T-helper 17 cell (primary cell): ENCODE data around the gene PITPNM1. TPM values are rescaled to one million over a fixed set of nuclear protein-coding genes. Genes with fewer than 3 reads are reported as not detected.

Source experiments
- ATAC-seq: fragments of 150-1000 bp; cut with Tn5 transposase; 2 replicates; pipeline ENCODE4 v1.10.0; 2021; ENCODE audit warnings: mild to moderate bottlenecking, moderate library complexity
- DNase-seq, 3 donors: peaks; one replicate each; pipeline versions ENCODE4 v3.0.0 to v3.0.0-alpha.2; 2020 to 2021
- H3K9me3 ChIP-seq: one replicate; pipeline ENCODE4 v1.7.0; 2013; ENCODE audit warnings: low read length, mild to moderate bottlenecking; ENCODE audit not compliant: control insufficient read depth, poor library complexity, severe bottlenecking
- H3K27ac Mint-ChIP-seq: one replicate; pipeline ENCODE4 v1.8.0; 2022; ENCODE audit warnings: mild to moderate bottlenecking, moderate library complexity, mixed read lengths
- H3K27me3 Mint-ChIP-seq: one replicate; pipeline ENCODE4 v1.8.0; 2022; ENCODE audit warnings: mixed read lengths
- H3K36me3 Mint-ChIP-seq: one replicate; pipeline ENCODE4 v1.8.0; 2022; ENCODE audit warnings: low read depth, mixed read lengths
- H3K4me1 Mint-ChIP-seq: one replicate; pipeline ENCODE4 v1.8.0; 2022; ENCODE audit warnings: mild to moderate bottlenecking, mixed read lengths
- H3K4me3 Mint-ChIP-seq: one replicate; pipeline ENCODE4 v1.8.0; 2022; ENCODE audit warnings: mild to moderate bottlenecking, moderate library complexity, mixed read lengths
- total RNA-seq, 4 donors: library from RNA in 2 of 4; stranded (reverse) in 2 of 4; gene quantifications; one replicate each; pipeline ENCODE4 v1.2.3 and lab custom pipeline; 2022 to 2026

PITPNM1 gene
- total RNA-seq, 2 donors from 2014 or later = 109 to 121 TPM

GRCh38 chr11:67453816-67454732 lies 51.1 kb downstream of the PITPNM1 start:
- Mint-ChIP-seq H3K27ac (no peak overlapping the region), H3K36me3 (no peaks in the 10 kb centered on the region), H3K4me1 (peaks cover 13% of the 10 kb centered on the region), H3K4me3 (no peak overlapping the region), H3K27me3 (no peaks in the 10 kb centered on the region)
- H3K9me3 ChIP-seq = no peaks in the 10 kb centered on the region
- DNase-seq (no peak), ATAC-seq (no peak)

DNA sequence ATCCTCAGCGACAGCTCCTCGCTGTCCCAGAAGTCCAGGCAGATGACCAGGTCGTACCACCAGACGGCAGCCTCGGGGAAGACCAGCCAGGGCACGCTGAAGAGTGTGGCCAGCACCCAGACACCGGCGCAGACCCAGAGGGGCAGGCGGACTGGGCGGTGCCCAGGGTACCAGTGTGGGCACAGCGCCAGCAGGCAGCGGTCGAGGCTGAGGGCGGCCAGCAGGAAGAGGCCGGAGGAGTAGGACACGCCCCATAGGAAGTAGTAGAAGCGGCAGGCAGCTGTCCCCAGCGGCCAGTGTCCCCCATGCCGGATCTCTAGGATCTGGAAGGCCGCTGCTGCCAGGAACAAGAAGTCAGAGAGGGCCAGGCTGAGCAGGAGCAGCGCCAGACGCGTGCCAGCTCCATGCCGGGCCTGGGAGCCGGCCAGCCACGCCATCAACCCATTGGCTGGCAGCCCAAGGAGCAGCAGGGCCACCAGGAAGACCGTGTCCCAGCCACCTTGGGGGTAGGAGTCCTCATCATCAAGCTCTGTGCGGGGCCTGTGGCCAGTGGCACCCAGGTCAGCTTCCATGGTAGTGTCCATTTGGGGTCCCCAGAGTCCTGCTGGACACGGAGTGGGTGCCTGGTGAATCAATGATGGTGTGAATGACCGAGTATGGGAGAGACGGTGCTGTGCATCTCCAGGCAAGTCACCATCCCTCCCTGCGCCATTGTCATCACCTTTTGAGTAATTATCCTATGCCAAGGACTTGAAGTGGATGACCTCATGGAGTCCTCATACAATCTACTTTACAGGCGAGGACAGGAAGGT lies 52.8 kb downstream of the PITPNM1 start, which contains the start of gene GPR152:
Gene GPR152 (minus strand): TSS at position 589 of the 812 bp plus-strand sequence. CDS start 5 bp downstream, at position 584.
- H3K4me3 Mint-ChIP-seq = no peak within 1 kb of the TSS
- DNase-seq = no peak
- H3K27ac Mint-ChIP-seq = peak within 1 kb of the TSS; percentile 43

DNA sequence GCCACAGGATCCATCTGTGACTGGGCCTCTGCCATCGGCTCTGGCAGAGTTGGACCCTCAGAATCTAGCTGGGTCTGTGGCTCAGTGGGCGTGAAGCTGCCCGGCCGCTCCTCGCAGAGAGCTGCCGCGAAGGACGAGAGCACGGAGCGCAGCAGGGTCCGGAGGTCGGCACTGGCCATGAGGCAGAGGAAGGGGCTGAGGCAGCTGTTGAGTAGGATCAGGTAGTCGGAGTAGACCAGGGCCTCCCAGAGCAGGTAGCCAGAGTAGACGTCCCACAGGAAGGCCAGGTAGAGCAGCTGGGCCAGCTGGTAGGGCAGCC lies 53.5 kb downstream of the PITPNM1 start:
- peak overlapping the region; percentile 43 for H3K27ac Mint-ChIP-seq
- ATAC-seq (no peak), DNase-seq (no peak)
- no peaks in the 10 kb centered on the region for H3K9me3 ChIP-seq
- H3K27me3 Mint-ChIP-seq = no peaks in the 10 kb centered on the region
- no peaks in the 10 kb centered on the region for H3K36me3 Mint-ChIP-seq
- H3K4me1 Mint-ChIP-seq = peaks cover 19% of the 10 kb centered on the region
- no peak overlapping the region for H3K4me3 Mint-ChIP-seq

More for the DNA sequence above, 52.8 kb downstream of the PITPNM1 start, which contains the start of gene GPR152:
- Mint-ChIP-seq H3K4me1 (peaks cover 19% of the 10 kb centered on the region), H3K27me3 (no peaks in the 10 kb centered on the region), H3K36me3 (no peaks in the 10 kb centered on the region)
- H3K9me3 ChIP-seq = no peaks in the 10 kb centered on the region
- no peak for ATAC-seq

- no peaks in the 10 kb centered on the region for H3K9me3 ChIP-seq
- Mint-ChIP-seq H3K4me1 (peaks cover 24% of the 10 kb centered on the region), H3K27ac (peak overlapping the region; percentile 43), H3K27me3 (no peaks in the 10 kb centered on the region), H3K36me3 (no peaks in the 10 kb centered on the region), H3K4me3 (no peak overlapping the region)
- ATAC-seq (no peak), DNase-seq (no peak)
Measured at GRCh38 chr11:67450796-67451657, 54.1 kb downstream of the PITPNM1 start.

- Mint-ChIP-seq H3K27me3 (no peaks in the 10 kb centered on the region), H3K4me3 (peak overlapping the region; percentile 39), H3K27ac (peak overlapping the region; percentile 68), H3K36me3 (no peaks in the 10 kb centered on the region), H3K4me1 (peaks cover 39% of the 10 kb centered on the region)
- DNase-seq (no peak), ATAC-seq (no peak)
- no peaks in the 10 kb centered on the region for H3K9me3 ChIP-seq
Measured at GRCh38 chr11:67449116-67449844, 55.9 kb downstream of the PITPNM1 start.

DNA sequence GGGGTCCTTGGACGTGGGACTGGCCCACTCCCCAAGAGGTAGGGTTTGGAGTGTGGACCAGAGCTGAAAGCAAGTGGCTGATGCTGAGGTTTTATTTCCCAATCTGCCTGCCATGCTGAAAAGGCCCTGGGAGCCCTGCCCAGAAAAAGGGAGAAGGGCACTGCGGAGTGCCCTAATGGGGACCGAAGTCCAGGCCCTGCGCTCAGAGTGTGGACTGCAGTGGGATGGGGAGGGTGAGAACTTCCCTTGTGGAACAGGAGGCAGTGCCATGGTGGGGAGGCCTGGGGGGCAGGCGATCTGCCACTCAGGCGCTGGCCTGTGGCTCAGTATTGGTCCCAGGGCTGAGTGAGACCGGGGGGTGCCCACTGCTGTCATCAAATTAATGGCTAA lies 56.9 kb downstream of the PITPNM1 start:
- peaks cover 42% of the 10 kb centered on the region for H3K4me1 Mint-ChIP-seq
- H3K27ac Mint-ChIP-seq = peak overlapping the region; percentile 97
- ATAC-seq (no peak), DNase-seq (no peak)
- no peaks in the 10 kb centered on the region for H3K36me3 Mint-ChIP-seq
- H3K9me3 ChIP-seq = no peaks in the 10 kb centered on the region
- no peaks in the 10 kb centered on the region for H3K27me3 Mint-ChIP-seq
- peak overlapping the region; percentile 57 for H3K4me3 Mint-ChIP-seq

DNA sequence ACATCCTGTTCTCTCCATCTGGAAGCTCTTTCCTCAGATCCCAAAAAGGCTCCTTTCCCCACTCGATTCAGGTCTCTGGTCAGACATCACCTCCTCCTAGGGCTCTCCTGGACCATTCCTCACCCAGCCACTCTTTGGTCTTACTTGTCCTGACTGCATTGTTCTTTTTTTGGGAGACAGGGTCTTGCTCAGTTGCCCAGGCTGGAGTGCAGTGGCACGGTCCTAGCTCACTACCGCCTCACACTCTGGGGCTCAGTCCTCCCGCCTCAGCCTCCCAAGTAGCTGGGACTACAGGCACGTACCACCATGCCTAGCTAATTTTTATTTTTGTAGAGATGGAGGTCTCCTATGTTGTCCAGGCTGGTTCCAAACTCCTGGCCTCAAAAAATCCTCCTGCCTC lies 59.6 kb downstream of the PITPNM1 start:
- DNase-seq (no peak), ATAC-seq (no peak)
- H3K27me3 Mint-ChIP-seq = no peaks in the 10 kb centered on the region
- no peaks in the 10 kb centered on the region for H3K36me3 Mint-ChIP-seq
- peak overlapping the region; percentile 97 for H3K27ac Mint-ChIP-seq
- peak overlapping the region; percentile 84 for H3K4me3 Mint-ChIP-seq
- no peaks in the 10 kb centered on the region for H3K9me3 ChIP-seq
- peaks cover 51% of the 10 kb centered on the region for H3K4me1 Mint-ChIP-seq

DNA sequence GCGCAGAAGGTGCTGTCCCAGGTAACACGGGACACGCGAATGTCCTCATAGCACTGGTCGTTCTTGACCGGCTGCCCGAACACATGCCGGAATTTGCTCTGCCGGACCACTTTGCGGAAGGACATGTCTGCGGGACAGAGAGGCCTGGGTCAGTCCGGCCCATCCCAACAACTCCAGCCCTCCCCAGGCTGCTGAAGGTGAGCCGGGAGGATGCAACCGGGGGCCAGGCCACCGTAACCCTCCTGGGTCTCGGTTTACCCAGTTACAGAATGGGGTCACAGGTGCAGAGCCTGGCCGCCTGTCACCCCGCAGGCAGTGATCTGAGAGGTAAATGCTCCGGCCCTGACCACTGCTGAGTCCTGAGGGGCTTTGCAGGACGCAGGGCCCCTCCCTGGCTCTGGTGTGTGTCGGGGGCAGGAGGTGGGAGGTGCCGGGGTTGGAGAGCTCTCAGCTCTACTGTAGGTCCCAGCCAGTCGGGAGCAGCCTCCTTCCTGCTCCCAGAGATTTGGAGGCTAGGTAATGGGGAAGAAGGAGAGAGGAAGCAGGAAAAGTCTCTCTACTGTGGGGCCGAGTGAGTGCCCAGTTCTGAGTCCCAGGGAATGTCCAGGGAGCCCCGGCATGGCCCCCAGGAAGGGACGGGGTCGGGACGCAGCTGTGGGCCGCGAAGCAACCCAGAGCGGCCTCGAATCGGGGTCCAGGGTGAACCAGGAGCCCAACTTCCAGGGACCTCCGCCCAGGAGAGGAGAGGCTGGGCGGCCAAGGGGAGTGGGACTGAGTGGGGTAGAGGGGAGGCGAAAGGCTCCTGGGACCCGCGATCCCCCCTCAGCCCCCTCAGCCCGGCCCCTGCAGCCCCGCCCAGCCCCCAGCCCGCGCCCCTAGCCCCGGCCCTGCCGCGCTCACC lies 62.4 kb downstream of the PITPNM1 start:
- Mint-ChIP-seq H3K4me1 (peaks cover 61% of the 10 kb centered on the region), H3K27me3 (no peaks in the 10 kb centered on the region), H3K4me3 (peak overlapping the region; percentile 61), H3K27ac (peak overlapping the region; percentile 97), H3K36me3 (no peaks in the 10 kb centered on the region)
- no peak for DNase-seq
- H3K9me3 ChIP-seq = no peaks in the 10 kb centered on the region
- ATAC-seq = no peak

Other genes starting within 250 kb of the PITPNM1 start
- 100 to 1,000 TPM; 264 to 276 TPM for gene GRK2, start 238.9 kb downstream of the PITPNM1 start, total RNA-seq
- 100 to 1,000 TPM; 174 to 220 TPM for gene ANKRD13D, start 216.1 kb downstream of the PITPNM1 start, total RNA-seq
- 10 to 100 TPM; 12.8 to 17.8 TPM for gene SSH3, start 201.8 kb downstream of the PITPNM1 start, total RNA-seq
- gene POLD4, start 151.8 kb downstream of the PITPNM1 start, total RNA-seq = 10 to 100 TPM; 45.9 to 61.0 TPM
- gene CLCF1, start 131.8 kb downstream of the PITPNM1 start, total RNA-seq = 1 to 10 TPM; 7.3 to 7.5 TPM
- gene RAD9A, start 113.4 kb downstream of the PITPNM1 start, total RNA-seq = 10 to 100 TPM; 21.5 to 40.5 TPM
- 100 to 1,000 TPM; 133 to 146 TPM for gene PPP1CA, start 103.5 kb downstream of the PITPNM1 start, total RNA-seq
- 100 to 1,000 TPM; 251 to 262 TPM for gene TBC1D10C, start 101.3 kb downstream of the PITPNM1 start, total RNA-seq
- 1 to 10 TPM; 4.5 to 7.5 TPM for gene CARNS1, start 89.7 kb downstream of the PITPNM1 start, total RNA-seq
- gene RPS6KB2, start 76.9 kb downstream of the PITPNM1 start, total RNA-seq = 10 to 100 TPM; 47.8 to 62.7 TPM
- gene PTPRCAP, start 67.7 kb downstream of the PITPNM1 start, total RNA-seq = 100 to 1,000 TPM; 170 to 184 TPM
- 10 to 100 TPM; 46.1 to 75.4 TPM for gene CORO1B, start 61.9 kb downstream of the PITPNM1 start, total RNA-seq
- gene GPR152, start 52.6 kb downstream of the PITPNM1 start, total RNA-seq = not detected
- 10 to 100 TPM in 1 of 2 donors, 1 to 10 TPM in 1; 7.5 to 12.1 TPM for gene CABP4, start 50.0 kb downstream of the PITPNM1 start, total RNA-seq
- gene TMEM134, start 36.1 kb downstream of the PITPNM1 start, total RNA-seq = 10 to 100 TPM; 48.7 to 65.6 TPM
- gene AIP, start 22.3 kb downstream of the PITPNM1 start, total RNA-seq = 100 to 1,000 TPM in 1 of 2 donors, 10 to 100 TPM in 1; 98.3 to 109 TPM
- gene CDK2AP2, start 2.8 kb upstream of the PITPNM1 start, total RNA-seq = 10 to 100 TPM; 33.8 to 45.6 TPM
- gene CABP2, start 18.1 kb upstream of the PITPNM1 start, total RNA-seq = not detected
- gene GSTP1, start 78.4 kb upstream of the PITPNM1 start, total RNA-seq = 10 to 100 TPM; 67.8 to 79.7 TPM
- gene NDUFV1, start 101.6 kb upstream of the PITPNM1 start, total RNA-seq = 100 to 1,000 TPM; 206 to 239 TPM
- 1 to 10 TPM; 1.5 to 3.4 TPM for gene NUDT8, start 124.6 kb upstream of the PITPNM1 start, total RNA-seq
- not detected for gene TBX10, start 134.4 kb upstream of the PITPNM1 start, total RNA-seq
- gene ACY3, start 145.4 kb upstream of the PITPNM1 start, total RNA-seq = under 1 TPM in 1 of 2 donors, not detected in 1; 0.37 TPM
- gene ALDH3B2, start 169.3 kb upstream of the PITPNM1 start, total RNA-seq = not detected